Neural progenitor cell (in vitro differentiated cells): Measurements from ENCODE around the gene IMP4. TPM values are rescaled to one million over a fixed set of nuclear protein-coding genes. Genes with fewer than 3 reads are reported as not detected.
A peak's percentile ranks its signal among the peaks of the same experiment; 100 is the strongest.

ENCODE experiments used
- DNase-seq: peaks from one replicate; pipeline ENCODE4 v3.0.0-alpha.2; 2016; ENCODE audit warnings: low spot score
- H2AFZ ChIP-seq: fragments of 200-600 bp; sonication (generic); replicated peaks from 2 replicates; pipeline ENCODE4 v1.6.1; 2016; ENCODE audit warnings: antibody characterized with exemption
- H3F3A ChIP-seq: fragments of 200-600 bp; sonication (generic); 2 replicates; pipeline ENCODE4 v1.6.1; 2016; ENCODE audit warnings: antibody characterized with exemption, low read depth
- H3K27ac ChIP-seq: fragments of 200-600 bp; sonication (generic); 2 replicates; pipeline ENCODE4 v1.5.1; 2016; ENCODE audit warnings: mild to moderate bottlenecking
- H3K27me3 ChIP-seq: fragments of 200-600 bp; sonication (generic); 2 replicates; pipeline ENCODE4 v1.6.1; 2016; ENCODE audit warnings: mild to moderate bottlenecking, moderate library complexity
- H3K36me3 ChIP-seq: fragments of 200-600 bp; sonication (generic); 2 replicates; pipeline ENCODE4 v1.5.1; 2016
- H3K4me1 ChIP-seq: fragments of 200-600 bp; sonication (generic); 2 replicates; pipeline ENCODE4 v1.6.1; 2016; ENCODE audit warnings: mixed run types
- H3K4me2 ChIP-seq: fragments of 200-600 bp; sonication (generic); 2 replicates; pipeline ENCODE4 v1.6.1; 2016
- H3K4me3 ChIP-seq: fragments of 200-600 bp; sonication (generic); 2 replicates; pipeline ENCODE4 v1.5.1; 2016
- H3K79me2 ChIP-seq: fragments of 200-600 bp; sonication (generic); 2 replicates; pipeline ENCODE4 v1.6.1; 2016; ENCODE audit warnings: low read depth
- H3K9ac ChIP-seq: fragments of 200-600 bp; sonication (generic); 2 replicates; pipeline ENCODE4 v1.6.1; 2016
- H3K9me3 ChIP-seq: fragments of 200-600 bp; sonication (generic); 2 replicates; pipeline ENCODE4 v1.5.1; 2016; ENCODE audit warnings: low read depth
- H4K20me1 ChIP-seq: fragments of 200-600 bp; sonication (generic); 2 replicates; pipeline ENCODE4 v1.6.1; 2016; ENCODE audit warnings: low read depth
- H3K27ac Mint-ChIP-seq: 3 replicates; pipeline ENCODE4 v1.8.0; 2021; ENCODE audit warnings: mixed read lengths
- H3K27me3 Mint-ChIP-seq: 2 replicates; pipeline ENCODE4 v1.8.0; 2022; ENCODE audit warnings: low read depth, mild to moderate bottlenecking, inconsistent platforms, moderate library complexity, mixed read lengths; ENCODE audit not compliant: insufficient read depth
- H3K36me3 Mint-ChIP-seq: 3 replicates; pipeline ENCODE4 v1.8.0; 2021; ENCODE audit warnings: mixed read lengths
- H3K4me1 Mint-ChIP-seq: 3 replicates; pipeline ENCODE4 v1.8.0; 2021; ENCODE audit warnings: mixed read lengths
- H3K4me3 Mint-ChIP-seq: 3 replicates; pipeline ENCODE4 v1.8.0; 2021; ENCODE audit warnings: mild to moderate bottlenecking, moderate library complexity, mixed read lengths
- H3K9me3 Mint-ChIP-seq: 3 replicates; pipeline ENCODE4 v1.8.0; 2020; ENCODE audit warnings: mixed read lengths
- EZH2 ChIP-seq: fragments of 200-600 bp; sonication (generic); IDR thresholded peaks from 2 replicates; pipeline ENCODE4 v1.6.1; 2017; ENCODE audit warnings: antibody characterized with exemption, mild to moderate bottlenecking, moderate library complexity
- EZH2phosphoT487 ChIP-seq: fragments of 200-600 bp; sonication (generic); IDR thresholded peaks from 2 replicates; pipeline ENCODE4 v1.6.1; 2017; ENCODE audit warnings: antibody characterized with exemption
- total RNA-seq: library from RNA; depleted of rRNA; stranded (reverse); fragments of >200 nt; gene quantifications from 2 replicates; pipeline ENCODE4 v1.2.3, GENCODE V29; 2015; ENCODE audit warnings: low replicate concordance
- TF ChIP-seq, protein P1 (sequence below): fragments of 200-600 bp; sonication (generic); IDR thresholded peaks from 2 replicates; pipeline ENCODE4 v1.5.1; 2017; ENCODE audit warnings: antibody characterized with exemption, mild to moderate bottlenecking

Gene IMP4
- total RNA-seq, 1 donor from 2014 or later: 23.3 TPM

GRCh38 chr2:130336877-130337734 lies 5.6 kb upstream of the IMP4 start:
- Histone ChIP-seq H3K4me3 (peak overlapping the region; percentile 69), H3K79me2 (no peaks in the 10 kb centered on the region), H3K27me3 (peaks cover 2% of the 10 kb centered on the region), H3K9ac (no peak overlapping the region), H2AFZ (peak overlapping the region; percentile 92), H3F3A (peaks cover 8% of the 10 kb centered on the region), H4K20me1 (no peaks in the 10 kb centered on the region), H3K27ac (no peak overlapping the region), H3K9me3 (no peaks in the 10 kb centered on the region), H3K36me3 (no peaks in the 10 kb centered on the region), H3K4me1 (peaks cover 3% of the 10 kb centered on the region), H3K4me2 (peak overlapping the region; percentile 80)
- DNase-seq: peak; percentile 90
- Mint-ChIP-seq H3K9me3 (peaks cover 11% of the 10 kb centered on the region), H3K4me1 (peaks cover 22% of the 10 kb centered on the region), H3K4me3 (peak overlapping the region; percentile 89), H3K36me3 (peaks cover 19% of the 10 kb centered on the region), H3K27me3 (peaks cover 30% of the 10 kb centered on the region), H3K27ac (peak overlapping the region; percentile 99)
- TF ChIP-seq EZH2 (no peak), EZH2phosphoT487 (no peak)
- TF ChIP-seq, protein P1, sequence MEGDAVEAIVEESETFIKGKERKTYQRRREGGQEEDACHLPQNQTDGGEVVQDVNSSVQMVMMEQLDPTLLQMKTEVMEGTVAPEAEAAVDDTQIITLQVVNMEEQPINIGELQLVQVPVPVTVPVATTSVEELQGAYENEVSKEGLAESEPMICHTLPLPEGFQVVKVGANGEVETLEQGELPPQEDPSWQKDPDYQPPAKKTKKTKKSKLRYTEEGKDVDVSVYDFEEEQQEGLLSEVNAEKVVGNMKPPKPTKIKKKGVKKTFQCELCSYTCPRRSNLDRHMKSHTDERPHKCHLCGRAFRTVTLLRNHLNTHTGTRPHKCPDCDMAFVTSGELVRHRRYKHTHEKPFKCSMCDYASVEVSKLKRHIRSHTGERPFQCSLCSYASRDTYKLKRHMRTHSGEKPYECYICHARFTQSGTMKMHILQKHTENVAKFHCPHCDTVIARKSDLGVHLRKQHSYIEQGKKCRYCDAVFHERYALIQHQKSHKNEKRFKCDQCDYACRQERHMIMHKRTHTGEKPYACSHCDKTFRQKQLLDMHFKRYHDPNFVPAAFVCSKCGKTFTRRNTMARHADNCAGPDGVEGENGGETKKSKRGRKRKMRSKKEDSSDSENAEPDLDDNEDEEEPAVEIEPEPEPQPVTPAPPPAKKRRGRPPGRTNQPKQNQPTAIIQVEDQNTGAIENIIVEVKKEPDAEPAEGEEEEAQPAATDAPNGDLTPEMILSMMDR: no peak

GRCh38 chr2:130337735-130338325 lies 4.9 kb upstream of the IMP4 start:
- Mint-ChIP-seq H3K9me3 (peaks cover 11% of the 10 kb centered on the region), H3K36me3 (peaks cover 19% of the 10 kb centered on the region), H3K27ac (peak overlapping the region; percentile 99), H3K4me1 (peaks cover 28% of the 10 kb centered on the region), H3K4me3 (peak overlapping the region; percentile 89), H3K27me3 (peaks cover 30% of the 10 kb centered on the region)
- Histone ChIP-seq H3F3A (peaks cover 11% of the 10 kb centered on the region), H3K4me2 (peak overlapping the region; percentile 80), H3K4me3 (peak overlapping the region; percentile 69), H3K27ac (no peak overlapping the region), H4K20me1 (no peaks in the 10 kb centered on the region), H3K36me3 (no peaks in the 10 kb centered on the region), H3K79me2 (no peaks in the 10 kb centered on the region), H3K4me1 (peaks cover 3% of the 10 kb centered on the region), H2AFZ (no peak overlapping the region), H3K9ac (no peak overlapping the region), H3K9me3 (no peaks in the 10 kb centered on the region), H3K27me3 (no peaks in the 10 kb centered on the region)
- DNase-seq: no peak
- TF ChIP-seq EZH2 (no peak), EZH2phosphoT487 (no peak)
- TF ChIP-seq, protein P1: no peak

GRCh38 chr2:130338793-130339345 lies 3.8 kb upstream of the IMP4 start:
- Histone ChIP-seq H2AFZ (no peak overlapping the region), H3K9me3 (no peaks in the 10 kb centered on the region), H3K4me1 (peaks cover 6% of the 10 kb centered on the region), H3K36me3 (no peaks in the 10 kb centered on the region), H3K4me3 (no peak overlapping the region), H3K27me3 (no peaks in the 10 kb centered on the region), H3K9ac (no peak overlapping the region), H3K4me2 (no peak overlapping the region), H3F3A (peaks cover 11% of the 10 kb centered on the region), H4K20me1 (peaks cover 8% of the 10 kb centered on the region), H3K27ac (no peak overlapping the region), H3K79me2 (peaks cover 9% of the 10 kb centered on the region)
- peaks cover 11% of the 10 kb centered on the region for H3K9me3 Mint-ChIP-seq
- peaks cover 27% of the 10 kb centered on the region for H3K27me3 Mint-ChIP-seq
- H3K4me1 Mint-ChIP-seq: peaks cover 28% of the 10 kb centered on the region
- peak overlapping the region; percentile 5 for H3K4me3 Mint-ChIP-seq
- no peak overlapping the region for H3K27ac Mint-ChIP-seq
- peaks cover 19% of the 10 kb centered on the region for H3K36me3 Mint-ChIP-seq
- TF ChIP-seq EZH2 (no peak), EZH2phosphoT487 (no peak)
- TF ChIP-seq, protein P1: no peak
- DNase-seq: no peak
